Endothelial cell of umbilical vein (primary cell): ENCODE data around the gene BBS2. TPM values are rescaled to one million over a fixed set of nuclear protein-coding genes. Genes with fewer than 3 reads are reported as not detected.

Experiments
- BruUV-seq: library from RNA; stranded (reverse); fragments of 400-500 nt; replicated peaks from 2 replicates; lab custom pipeline; 2021; lab: Mats Ljungman, UMichigan
- CTCF ChIA-PET: fragments of 300-600, 350-600 bp; sonication (Branson Sonifier 250); formaldehyde crosslinking; loops from one replicate; lab custom pipeline; 2021; ENCODE audit warnings: antibody characterized with exemption, inconsistent platforms; lab: Charles Lee
- POLR2A ChIA-PET: fragments of 300-600, 350-600 bp; sonication (Branson Sonifier 250); formaldehyde crosslinking; loops from one replicate; lab custom pipeline; 2021; ENCODE audit warnings: antibody characterized with exemption, inconsistent platforms; lab: Charles Lee
- DNase-seq: peaks from one replicate; pipeline ENCODE4 v3.0.0-alpha.2; 2011; ENCODE audit warnings: low read depth, low spot score
- FAIRE-seq: peaks from 2 replicates; lab custom pipeline; 2011; peaks lifted over from hg19 to GRCh38; lab: Jason Lieb, UNC
- H2AFZ ChIP-seq: 2 replicates; pipeline ENCODE4 v1.6.0; 2012; ENCODE audit warnings: low read depth, low read length, control low read depth, inconsistent platforms
- H3K27ac ChIP-seq: 2 replicates; pipeline ENCODE4 v1.5.1; 2011; ENCODE audit warnings: low read depth, mild to moderate bottlenecking, control low read depth, low read length, moderate library complexity; ENCODE audit not compliant: insufficient read depth
- H3K27me3 ChIP-seq, 2 experiments: 2 replicates each; pipeline versions ENCODE4 v1.6.0 to v1.6.1; 2011; ENCODE audit warnings: low read length in 2 of 2, mixed read lengths in 1 of 2; ENCODE audit not compliant: control insufficient read depth in 2 of 2, insufficient read depth in 2 of 2
- H3K36me3 ChIP-seq, 2 experiments: 2 replicates in 1 of 2; 3 replicates in 1 of 2; pipeline ENCODE4 v1.5.1; 2011; ENCODE audit warnings: low read length in 2 of 2, mild to moderate bottlenecking in 1 of 2, moderate library complexity in 1 of 2; ENCODE audit not compliant: control insufficient read depth in 2 of 2, insufficient read depth in 2 of 2; ENCODE audit errors: extremely low read depth in 1 of 2
- H3K4me1 ChIP-seq: 3 replicates; pipeline ENCODE4 v1.5.1; 2011; ENCODE audit warnings: mild to moderate bottlenecking, low read length; ENCODE audit not compliant: control insufficient read depth, insufficient read depth; ENCODE audit errors: extremely low read depth
- H3K4me2 ChIP-seq: 2 replicates; pipeline ENCODE4 v1.6.1; 2011; ENCODE audit warnings: low read length, control low read depth, mixed read lengths; ENCODE audit not compliant: insufficient read depth
- H3K4me3 ChIP-seq, 3 experiments: fragments of 200-600 bp in 1 of 3; sonication (generic), shearing (Covaris generic) in 1 of 3; replicated peaks in 1 of 3; 2 replicates each; pipeline ENCODE4 v1.5.1; 2011 to 2016; ENCODE audit warnings: control low read depth in 3 of 3, low read length in 3 of 3, mild to moderate bottlenecking in 2 of 3, inconsistent platforms in 1 of 3, low read depth in 1 of 3, moderate library complexity in 1 of 3; ENCODE audit not compliant: insufficient read depth in 1 of 3
- H3K79me2 ChIP-seq: 2 replicates; pipeline ENCODE4 v1.6.0; 2012; ENCODE audit warnings: low read length, inconsistent platforms; ENCODE audit not compliant: control insufficient read depth, insufficient read depth
- H3K9ac ChIP-seq: replicated peaks from 2 replicates; pipeline ENCODE3; 2011; ENCODE audit warnings: low read length, control low read depth; ENCODE audit not compliant: insufficient read depth; ENCODE audit errors: extremely low read depth
- H3K9me1 ChIP-seq: replicated peaks from 3 replicates; pipeline ENCODE4 v1.6.0; 2011; ENCODE audit warnings: mild to moderate bottlenecking, low read length; ENCODE audit not compliant: control insufficient read depth, insufficient read depth; ENCODE audit errors: extremely low read depth
- H3K9me3 ChIP-seq: replicated peaks from 2 replicates; pipeline ENCODE4 v1.5.1; 2012; ENCODE audit warnings: low read length, inconsistent platforms; ENCODE audit not compliant: control insufficient read depth, insufficient read depth
- H4K20me1 ChIP-seq: replicated peaks from 2 replicates; pipeline ENCODE3; 2011; ENCODE audit warnings: mild to moderate bottlenecking, low read length; ENCODE audit not compliant: control insufficient read depth, insufficient read depth; ENCODE audit errors: extremely low read depth
- CTCF ChIP-seq, 2 donors: IDR thresholded peaks; 1 replicate in 1 of 2; 2 replicates in 1 of 2; pipeline ENCODE4 v1.5.1; 2011; ENCODE audit warnings: low read length in 2 of 2, mild to moderate bottlenecking in 2 of 2, moderate library complexity in 2 of 2, control low read depth in 1 of 2, inconsistent platforms in 1 of 2, low read depth in 1 of 2; ENCODE audit not compliant: insufficient read depth in 1 of 2; ENCODE audit errors: extremely low read depth in 1 of 2
- EZH2 ChIP-seq: IDR thresholded peaks from 2 replicates; pipeline ENCODE4 v1.6.1; 2012; ENCODE audit warnings: borderline replicate concordance, low read depth, mild to moderate bottlenecking, moderate library complexity, low read length, inconsistent platforms; ENCODE audit not compliant: severe bottlenecking
- FOS ChIP-seq: IDR thresholded peaks from 2 replicates; pipeline ENCODE4 v1.6.1; 2011; ENCODE audit warnings: mild to moderate bottlenecking, low read length, moderate library complexity, borderline replicate concordance; ENCODE audit not compliant: insufficient read depth
- GATA2 ChIP-seq: IDR thresholded peaks from 2 replicates; pipeline ENCODE4 v1.7.0; 2011; ENCODE audit warnings: low read depth, mild to moderate bottlenecking, moderate library complexity, mixed read lengths, low read length; ENCODE audit not compliant: insufficient read length, insufficient read depth
- JUN ChIP-seq: IDR thresholded peaks from 2 replicates; pipeline ENCODE4 v1.6.1; 2011; ENCODE audit warnings: borderline replicate concordance, low read depth; ENCODE audit not compliant: insufficient read length, insufficient read depth
- MAX ChIP-seq: IDR thresholded peaks from 2 replicates; pipeline ENCODE4 v1.6.1; 2011; ENCODE audit not compliant: insufficient read depth, insufficient read length
- MYC ChIP-seq: IDR thresholded peaks from one replicate; pipeline ENCODE4 v1.6.1; 2011; ENCODE audit warnings: mild to moderate bottlenecking, low read depth, low read length
- POLR2A ChIP-seq: IDR thresholded peaks from 2 replicates; pipeline ENCODE4 v1.6.1; 2012; ENCODE audit warnings: low read depth, mild to moderate bottlenecking, control low read depth, low read length
- POLR2AphosphoS5 ChIP-seq: IDR thresholded peaks from 2 replicates; pipeline ENCODE4 v1.6.1; 2012; ENCODE audit warnings: low read depth, mild to moderate bottlenecking, control low read depth, low read length, moderate library complexity; ENCODE audit not compliant: insufficient read depth
- dilution Hi-C: fragments of 300-500 bp; cut with MboI; formaldehyde crosslinking; loops from one replicate; pipeline ENCODE4 v1.15.0; 2019; ENCODE audit warnings: low sequenced_read_pairs; ENCODE audit not compliant: extremely low pct_ligation_motif_present
- intact Hi-C: fragments of 100-400 bp; cut with micrococcal nuclease; formaldehyde crosslinking; loops from one replicate; pipeline ENCODE4 v1.10.0; 2022
- polyA plus RNA-seq, 4 experiments: library from polyadenylated mRNA; depleted of rRNA in 3 of 4; stranded (reverse) in 3 of 4; unstranded in 1 of 4; fragments of >200 nt; gene quantifications; 2 replicates each; pipeline versions ENCODE4 v1.2.1 to v1.2.3, GENCODE V29; 2011 to 2012; ENCODE audit warnings: missing spikeins in 1 of 4
- total RNA-seq: library from RNA; stranded (reverse); gene quantifications from 2 replicates; pipeline ENCODE4 v1.2.3, GENCODE V29; 2021

The BBS2 gene
- total and polyA plus RNA-seq, 2 donors (not counting 3 experiments of a cell fraction or from before 2014, with no cell fraction given) = 37.6 to 44.8 TPM

- H3K36me3 ChIP-seq = peaks cover 7 to 9% of the 10 kb centered on the region in 2 experiments
- no peaks in the 10 kb centered on the region for H3K9me3 ChIP-seq
- no peaks in the 10 kb centered on the region for H4K20me1 ChIP-seq
- H3K9ac ChIP-seq = peak overlapping the region; percentile 73
- H3K4me2 ChIP-seq = peak overlapping the region; percentile 61
- peak overlapping the region; percentile 83 for H3K27ac ChIP-seq
- peaks cover 12% of the 10 kb centered on the region for H3K4me1 ChIP-seq
- H2AFZ ChIP-seq = peak overlapping the region; percentile 67
- H3K79me2 ChIP-seq = no peaks in the 10 kb centered on the region
- dilution Hi-C loops (no loop called here), intact Hi-C loops (no loop called here)
- TF ChIP-seq GATA2 = peak; percentile 15
- TF ChIP-seq JUN = peak; percentile 57
- TF ChIP-seq POLR2A = no peak
- TF ChIP-seq MAX = no peak
- no peak for TF ChIP-seq EZH2
- TF ChIP-seq POLR2AphosphoS5 = no peak
- no peak for TF ChIP-seq MYC
- no peak for TF ChIP-seq FOS
- TF ChIP-seq CTCF (IDR thresholded peaks at IDR 0.05; ENCODE audit: extremely low read depth in 1 of 2, insufficient read depth in 1 of 2, low read depth in 1 of 2, low read length in 2 of 2) = no peak
- FAIRE-seq (peak; percentile 92), DNase-seq (peak; percentile 92)
- H3K27me3 ChIP-seq = no peaks in the 10 kb centered on the region
- no TSS peak for BruUV-seq
- ChIA-PET POLR2A (interaction anchor here (0.8 kb wide), 1 partner anchor 10 kb away, joined by 3 read pairs; no protein-coding TSS in a partner anchor), CTCF (interaction anchor here (1.0 to 1.4 kb wide), 7 partner anchors 9 to 195 kb away, joined by 3 to 14 read pairs (median 4); no protein-coding TSS in a partner anchor)
- H3K4me3 ChIP-seq = no peak overlapping the region
- no peaks in the 10 kb centered on the region for H3K9me1 ChIP-seq
Observed at GRCh38 chr16:56506941-56507340, 12.9 kb downstream of the BBS2 start.
